ENCODE results near the gene APP.

APP gene

DNA sequence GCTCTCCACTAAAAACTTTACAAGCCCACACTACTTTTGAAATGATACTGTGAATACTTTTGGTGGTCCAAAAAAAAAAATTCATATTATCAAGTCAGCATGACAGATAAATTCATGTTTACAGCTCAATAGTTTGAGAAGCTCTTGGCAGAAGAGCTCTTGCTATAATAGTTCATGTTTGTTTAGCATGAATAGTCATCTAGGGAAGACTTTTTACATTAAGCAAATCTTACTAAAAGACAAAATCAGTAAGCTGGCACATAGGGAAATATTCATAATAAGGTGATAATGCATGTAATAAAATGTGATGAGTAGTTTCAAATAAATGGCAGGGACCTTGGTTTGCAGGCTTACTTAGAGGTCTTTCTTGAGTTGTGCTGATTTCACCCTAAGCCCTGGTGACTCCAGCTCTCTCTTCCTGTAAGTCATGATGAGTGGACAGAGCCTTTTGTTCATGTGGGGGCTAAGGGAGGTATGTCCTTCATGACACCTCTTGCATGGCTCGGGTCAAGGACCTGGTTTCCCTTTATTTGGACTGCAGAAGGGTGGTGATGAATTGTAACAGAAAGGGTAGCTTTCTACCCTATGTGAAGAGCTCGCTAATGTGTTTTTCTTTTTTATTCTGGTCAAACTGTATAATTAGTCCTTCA lies 269.1 kb downstream of the APP start:
- Histone ChIP-seq H3K27ac (replicated peaks) (no peak overlapping the region), H3K27me3 (ENCODE audit: insufficient read depth, poor library complexity, severe bottlenecking) (no peaks in the 10 kb centered on the region), H3K4me3 (replicated peaks; ENCODE audit: insufficient read depth, low read length) (no peak overlapping the region)
- TF ChIP-seq SPI1 (IDR thresholded peaks at IDR 0.05; ENCODE audit: borderline replicate concordance, low read depth): no peak
- no peak for TF ChIP-seq GABPA (IDR thresholded peaks at IDR 0.05; ENCODE audit: low read depth)
- TF ChIP-seq, protein P1, sequence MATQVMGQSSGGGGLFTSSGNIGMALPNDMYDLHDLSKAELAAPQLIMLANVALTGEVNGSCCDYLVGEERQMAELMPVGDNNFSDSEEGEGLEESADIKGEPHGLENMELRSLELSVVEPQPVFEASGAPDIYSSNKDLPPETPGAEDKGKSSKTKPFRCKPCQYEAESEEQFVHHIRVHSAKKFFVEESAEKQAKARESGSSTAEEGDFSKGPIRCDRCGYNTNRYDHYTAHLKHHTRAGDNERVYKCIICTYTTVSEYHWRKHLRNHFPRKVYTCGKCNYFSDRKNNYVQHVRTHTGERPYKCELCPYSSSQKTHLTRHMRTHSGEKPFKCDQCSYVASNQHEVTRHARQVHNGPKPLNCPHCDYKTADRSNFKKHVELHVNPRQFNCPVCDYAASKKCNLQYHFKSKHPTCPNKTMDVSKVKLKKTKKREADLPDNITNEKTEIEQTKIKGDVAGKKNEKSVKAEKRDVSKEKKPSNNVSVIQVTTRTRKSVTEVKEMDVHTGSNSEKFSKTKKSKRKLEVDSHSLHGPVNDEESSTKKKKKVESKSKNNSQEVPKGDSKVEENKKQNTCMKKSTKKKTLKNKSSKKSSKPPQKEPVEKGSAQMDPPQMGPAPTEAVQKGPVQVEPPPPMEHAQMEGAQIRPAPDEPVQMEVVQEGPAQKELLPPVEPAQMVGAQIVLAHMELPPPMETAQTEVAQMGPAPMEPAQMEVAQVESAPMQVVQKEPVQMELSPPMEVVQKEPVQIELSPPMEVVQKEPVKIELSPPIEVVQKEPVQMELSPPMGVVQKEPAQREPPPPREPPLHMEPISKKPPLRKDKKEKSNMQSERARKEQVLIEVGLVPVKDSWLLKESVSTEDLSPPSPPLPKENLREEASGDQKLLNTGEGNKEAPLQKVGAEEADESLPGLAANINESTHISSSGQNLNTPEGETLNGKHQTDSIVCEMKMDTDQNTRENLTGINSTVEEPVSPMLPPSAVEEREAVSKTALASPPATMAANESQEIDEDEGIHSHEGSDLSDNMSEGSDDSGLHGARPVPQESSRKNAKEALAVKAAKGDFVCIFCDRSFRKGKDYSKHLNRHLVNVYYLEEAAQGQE (IDR thresholded peaks at IDR 0.05; ENCODE audit: insufficient replicate concordance, low read depth): no peak
- DNase-seq (ENCODE audit: low read depth in 1 of 2, low spot score in 1 of 2): no peak

DNA sequence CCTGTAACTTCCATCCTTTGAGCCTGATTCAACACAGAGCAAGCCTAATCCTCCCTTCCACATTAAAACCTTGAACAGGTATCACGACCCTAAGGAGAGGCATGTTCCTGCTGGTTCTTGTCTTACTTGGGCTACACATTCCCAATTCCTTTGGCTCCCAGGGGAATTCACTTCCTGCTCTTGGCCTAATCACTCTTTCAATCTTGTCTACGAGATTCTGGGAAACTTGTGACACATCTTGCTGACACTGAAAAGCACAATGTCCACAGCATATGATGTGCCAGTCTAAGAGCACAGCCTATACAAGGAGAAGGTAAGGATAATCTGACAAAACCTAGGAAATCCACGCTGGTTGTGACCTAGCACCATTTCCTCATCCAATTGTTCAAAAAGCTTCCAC lies 271.9 kb downstream of the APP start:
- TF ChIP-seq, protein P2, sequence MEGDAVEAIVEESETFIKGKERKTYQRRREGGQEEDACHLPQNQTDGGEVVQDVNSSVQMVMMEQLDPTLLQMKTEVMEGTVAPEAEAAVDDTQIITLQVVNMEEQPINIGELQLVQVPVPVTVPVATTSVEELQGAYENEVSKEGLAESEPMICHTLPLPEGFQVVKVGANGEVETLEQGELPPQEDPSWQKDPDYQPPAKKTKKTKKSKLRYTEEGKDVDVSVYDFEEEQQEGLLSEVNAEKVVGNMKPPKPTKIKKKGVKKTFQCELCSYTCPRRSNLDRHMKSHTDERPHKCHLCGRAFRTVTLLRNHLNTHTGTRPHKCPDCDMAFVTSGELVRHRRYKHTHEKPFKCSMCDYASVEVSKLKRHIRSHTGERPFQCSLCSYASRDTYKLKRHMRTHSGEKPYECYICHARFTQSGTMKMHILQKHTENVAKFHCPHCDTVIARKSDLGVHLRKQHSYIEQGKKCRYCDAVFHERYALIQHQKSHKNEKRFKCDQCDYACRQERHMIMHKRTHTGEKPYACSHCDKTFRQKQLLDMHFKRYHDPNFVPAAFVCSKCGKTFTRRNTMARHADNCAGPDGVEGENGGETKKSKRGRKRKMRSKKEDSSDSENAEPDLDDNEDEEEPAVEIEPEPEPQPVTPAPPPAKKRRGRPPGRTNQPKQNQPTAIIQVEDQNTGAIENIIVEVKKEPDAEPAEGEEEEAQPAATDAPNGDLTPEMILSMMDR (IDR thresholded peaks at IDR 0.05; ENCODE audit: insufficient read depth, low read length): no peak
- no peak for TF ChIP-seq GABPA (IDR thresholded peaks at IDR 0.05; ENCODE audit: low read depth)
- no peak for DNase-seq (ENCODE audit: low read depth in 1 of 2, low spot score in 1 of 2)
- Histone ChIP-seq H3K4me3 (replicated peaks; ENCODE audit: insufficient read depth, low read length) (no peak overlapping the region), H3K27ac (replicated peaks) (no peak overlapping the region), H3K27me3 (ENCODE audit: insufficient read depth, poor library complexity, severe bottlenecking) (no peaks in the 10 kb centered on the region)

DNA sequence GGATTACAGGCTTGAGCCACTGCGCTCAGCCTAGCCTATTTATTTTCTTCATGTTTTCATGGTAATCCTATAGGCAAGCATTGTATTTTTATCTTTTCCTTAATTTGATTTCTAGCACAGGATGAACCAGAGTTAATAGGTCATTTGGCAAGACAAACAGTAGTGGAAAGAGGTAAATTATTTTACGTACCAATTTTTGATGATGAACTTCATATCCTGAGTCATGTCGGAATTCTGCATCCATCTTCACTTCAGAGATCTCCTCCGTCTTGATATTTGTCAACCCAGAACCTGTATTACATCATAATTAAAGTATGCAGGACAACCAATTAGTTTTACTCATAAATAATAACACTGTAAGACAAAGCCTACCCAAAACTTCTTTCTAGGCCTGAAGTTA lies 273.2 kb downstream of the APP start:
- H3K4me3 ChIP-seq (replicated peaks; ENCODE audit: insufficient read depth, low read length): no peak overlapping the region
- TF ChIP-seq, protein P1 (IDR thresholded peaks at IDR 0.05; ENCODE audit: insufficient replicate concordance, low read depth): no peak
- no peak for TF ChIP-seq POLR2AphosphoS5 (IDR thresholded peaks at IDR 0.05; ENCODE audit: low read depth)
- TF ChIP-seq, protein P2 (IDR thresholded peaks at IDR 0.05; ENCODE audit: insufficient read depth, low read length): no peak
- no peak for TF ChIP-seq SPI1 (IDR thresholded peaks at IDR 0.05; ENCODE audit: borderline replicate concordance, low read depth)
- TF ChIP-seq GABPA (IDR thresholded peaks at IDR 0.05; ENCODE audit: low read depth): no peak
- no peak overlapping the region for H3K27ac ChIP-seq (replicated peaks)
- DNase-seq (ENCODE audit: low read depth in 1 of 2, low spot score in 1 of 2): no peak
- no peaks in the 10 kb centered on the region for H3K27me3 ChIP-seq (ENCODE audit: insufficient read depth, poor library complexity, severe bottlenecking)

DNA sequence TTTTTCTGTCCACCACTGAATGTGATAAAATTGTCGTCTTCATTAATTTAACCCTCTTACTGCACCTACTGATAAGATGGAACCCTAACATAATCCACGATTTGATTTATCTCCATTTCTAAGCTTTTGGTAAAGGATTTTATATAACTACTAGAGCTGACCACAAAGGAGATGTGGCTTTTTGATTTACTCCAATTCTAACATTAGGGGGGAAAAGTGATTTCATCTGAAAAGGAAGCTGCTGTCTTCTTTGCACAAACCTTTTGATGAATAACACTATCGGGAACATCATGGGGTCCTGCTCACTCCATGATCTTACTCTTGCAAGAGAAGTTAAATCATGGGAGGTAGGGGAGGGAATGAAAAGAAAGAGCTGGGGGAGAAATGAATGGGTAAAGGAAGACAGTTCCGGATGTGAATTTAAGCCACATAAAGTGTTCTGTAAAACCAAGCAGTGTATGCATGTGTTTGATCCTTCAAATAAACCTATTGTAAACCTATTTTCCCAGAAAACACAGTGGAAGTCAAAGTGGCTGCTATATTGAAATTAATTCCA lies 274.0 kb downstream of the APP start:
- TF ChIP-seq SPI1 (IDR thresholded peaks at IDR 0.05; ENCODE audit: borderline replicate concordance, low read depth) (no peak), POLR2AphosphoS5 (IDR thresholded peaks at IDR 0.05; ENCODE audit: low read depth) (no peak), GABPA (IDR thresholded peaks at IDR 0.05; ENCODE audit: low read depth) (no peak)
- TF ChIP-seq, protein P1 (IDR thresholded peaks at IDR 0.05; ENCODE audit: insufficient replicate concordance, low read depth): no peak
- TF ChIP-seq, protein P2 (IDR thresholded peaks at IDR 0.05; ENCODE audit: insufficient read depth, low read length): no peak
- no peak for DNase-seq (ENCODE audit: low read depth in 1 of 2, low spot score in 1 of 2)
- Histone ChIP-seq H3K4me3 (replicated peaks; ENCODE audit: insufficient read depth, low read length) (no peak overlapping the region), H3K27ac (replicated peaks) (no peak overlapping the region), H3K27me3 (ENCODE audit: insufficient read depth, poor library complexity, severe bottlenecking) (no peaks in the 10 kb centered on the region)
